ENCODE data around the gene MBNL1. TPM values are rescaled to one million over a fixed set of nuclear protein-coding genes. Genes with fewer than 3 reads are reported as not detected.

MBNL1 gene
- total RNA-seq, 1 donor from 2014 or later = 36.2 TPM

- Mint-ChIP-seq H3K27me3 (ENCODE audit: low read depth) (no peaks in the 10 kb centered on the region), H3K4me1 (peaks cover 32% of the 10 kb centered on the region), H3K36me3 (ENCODE audit: low read depth) (peaks cover 2% of the 10 kb centered on the region), H3K4me3 (no peak overlapping the region), H3K27ac (ENCODE audit: unreplicated experiment) (no peak overlapping the region), H3K9me3 (peaks cover 2% of the 10 kb centered on the region)
- DNase-seq (ENCODE audit: low read depth, low spot score) = no peak
- TF ChIP-seq, protein P1, sequence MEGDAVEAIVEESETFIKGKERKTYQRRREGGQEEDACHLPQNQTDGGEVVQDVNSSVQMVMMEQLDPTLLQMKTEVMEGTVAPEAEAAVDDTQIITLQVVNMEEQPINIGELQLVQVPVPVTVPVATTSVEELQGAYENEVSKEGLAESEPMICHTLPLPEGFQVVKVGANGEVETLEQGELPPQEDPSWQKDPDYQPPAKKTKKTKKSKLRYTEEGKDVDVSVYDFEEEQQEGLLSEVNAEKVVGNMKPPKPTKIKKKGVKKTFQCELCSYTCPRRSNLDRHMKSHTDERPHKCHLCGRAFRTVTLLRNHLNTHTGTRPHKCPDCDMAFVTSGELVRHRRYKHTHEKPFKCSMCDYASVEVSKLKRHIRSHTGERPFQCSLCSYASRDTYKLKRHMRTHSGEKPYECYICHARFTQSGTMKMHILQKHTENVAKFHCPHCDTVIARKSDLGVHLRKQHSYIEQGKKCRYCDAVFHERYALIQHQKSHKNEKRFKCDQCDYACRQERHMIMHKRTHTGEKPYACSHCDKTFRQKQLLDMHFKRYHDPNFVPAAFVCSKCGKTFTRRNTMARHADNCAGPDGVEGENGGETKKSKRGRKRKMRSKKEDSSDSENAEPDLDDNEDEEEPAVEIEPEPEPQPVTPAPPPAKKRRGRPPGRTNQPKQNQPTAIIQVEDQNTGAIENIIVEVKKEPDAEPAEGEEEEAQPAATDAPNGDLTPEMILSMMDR (conservative IDR thresholded peaks at IDR 0.05) = no peak
Measured at GRCh38 chr3:152390647-152391046, 121.9 kb downstream of the MBNL1 start.

GRCh38 chr3:152391671-152392070 lies 122.9 kb downstream of the MBNL1 start:
- Mint-ChIP-seq H3K27me3 (ENCODE audit: low read depth) (no peaks in the 10 kb centered on the region), H3K4me3 (no peak overlapping the region), H3K4me1 (peaks cover 27% of the 10 kb centered on the region), H3K36me3 (ENCODE audit: low read depth) (peaks cover 2% of the 10 kb centered on the region), H3K9me3 (no peaks in the 10 kb centered on the region), H3K27ac (ENCODE audit: unreplicated experiment) (no peak overlapping the region)
- DNase-seq (ENCODE audit: low read depth, low spot score) = no peak
- TF ChIP-seq, protein P1 (conservative IDR thresholded peaks at IDR 0.05) = no peak

DNA sequence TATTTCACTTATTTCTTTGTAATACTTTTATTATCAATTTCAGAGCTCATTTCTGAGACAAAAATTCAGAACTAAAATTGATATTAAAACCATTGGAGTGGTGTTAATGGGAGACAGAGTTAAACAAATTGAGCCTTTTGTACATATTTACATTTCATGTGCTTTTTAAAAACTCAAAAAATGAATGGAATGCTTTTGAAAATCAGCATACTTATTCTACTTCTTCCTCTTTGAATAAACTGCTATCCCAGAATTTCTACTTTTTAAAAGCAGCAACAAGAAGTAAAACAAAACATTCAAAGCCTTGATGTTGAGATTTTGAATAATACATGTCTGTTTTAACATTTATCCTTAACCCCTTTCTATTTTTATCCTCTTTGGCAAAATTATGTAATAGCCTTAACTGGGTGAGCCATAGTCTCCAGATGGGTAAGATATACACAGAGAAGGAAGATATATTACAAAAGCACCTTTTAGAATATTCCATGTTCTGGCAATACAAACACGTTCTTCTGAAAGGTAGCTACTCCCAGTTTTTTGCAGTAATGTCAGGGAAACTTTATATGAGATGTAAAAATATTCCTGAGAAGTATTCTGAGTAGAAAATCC lies 123.6 kb downstream of the MBNL1 start:
- Mint-ChIP-seq H3K4me3 (no peak overlapping the region), H3K36me3 (ENCODE audit: low read depth) (peaks cover 2% of the 10 kb centered on the region), H3K27ac (ENCODE audit: unreplicated experiment) (no peak overlapping the region), H3K27me3 (ENCODE audit: low read depth) (no peaks in the 10 kb centered on the region), H3K4me1 (peaks cover 24% of the 10 kb centered on the region), H3K9me3 (no peaks in the 10 kb centered on the region)
- no peak for DNase-seq (ENCODE audit: low read depth, low spot score)
- TF ChIP-seq, protein P1 (conservative IDR thresholded peaks at IDR 0.05) = no peak

GRCh38 chr3:152394246-152394645 lies 125.5 kb downstream of the MBNL1 start:
- no peaks in the 10 kb centered on the region for H3K27me3 Mint-ChIP-seq (ENCODE audit: low read depth)
- peaks cover 31% of the 10 kb centered on the region for H3K4me1 Mint-ChIP-seq
- H3K4me3 Mint-ChIP-seq = no peak overlapping the region
- H3K9me3 Mint-ChIP-seq = no peaks in the 10 kb centered on the region
- no peak for DNase-seq (ENCODE audit: low read depth, low spot score)
- H3K27ac Mint-ChIP-seq (ENCODE audit: unreplicated experiment) = no peak overlapping the region
- TF ChIP-seq, protein P1 (conservative IDR thresholded peaks at IDR 0.05) = no peak
- H3K36me3 Mint-ChIP-seq (ENCODE audit: low read depth) = no peaks in the 10 kb centered on the region

GRCh38 chr3:152395764-152396163 lies 127.0 kb downstream of the MBNL1 start:
- H3K27me3 Mint-ChIP-seq (ENCODE audit: low read depth) = no peaks in the 10 kb centered on the region
- TF ChIP-seq, protein P1 (conservative IDR thresholded peaks at IDR 0.05) = no peak
- no peak overlapping the region for H3K27ac Mint-ChIP-seq (ENCODE audit: unreplicated experiment)
- H3K9me3 Mint-ChIP-seq = no peaks in the 10 kb centered on the region
- no peak overlapping the region for H3K4me3 Mint-ChIP-seq
- H3K36me3 Mint-ChIP-seq (ENCODE audit: low read depth) = no peaks in the 10 kb centered on the region
- H3K4me1 Mint-ChIP-seq = peaks cover 26% of the 10 kb centered on the region
- DNase-seq (ENCODE audit: low read depth, low spot score) = no peak
